Stomach smooth muscle (tissue), 2 donors: ENCODE data around the gene TMEM156.
A peak's percentile ranks its signal among the peaks of the same experiment; 100 is the strongest.

Experiments
- H3K27ac ChIP-seq: one replicate; pipeline ENCODE4 v1.7.0; 2013; ENCODE audit warnings: mild to moderate bottlenecking, low read length, inconsistent platforms
- H3K27me3 ChIP-seq, 2 donors: one replicate each; pipeline ENCODE4 v1.7.0; 2013; ENCODE audit warnings: low read length in 2 of 2; ENCODE audit not compliant: insufficient read depth in 2 of 2, control insufficient read depth in 1 of 2
- H3K36me3 ChIP-seq, 2 donors: one replicate each; pipeline ENCODE4 v1.7.0; 2013; ENCODE audit warnings: low read length in 2 of 2; ENCODE audit not compliant: control insufficient read depth in 2 of 2, insufficient read depth in 2 of 2
- H3K4me1 ChIP-seq: one replicate; pipeline ENCODE4 v1.7.0; 2013; ENCODE audit warnings: low read length; ENCODE audit not compliant: control insufficient read depth, insufficient read depth
- H3K4me3 ChIP-seq, 2 donors: one replicate each; pipeline ENCODE4 v1.7.0; 2013; ENCODE audit warnings: low read length in 2 of 2
- H3K9ac ChIP-seq, 2 donors: one replicate each; pipeline ENCODE4 v1.7.0; 2013; ENCODE audit warnings: low read length in 2 of 2, mild to moderate bottlenecking in 1 of 2
- H3K9me3 ChIP-seq, 2 donors: one replicate each; pipeline ENCODE4 v1.7.0; 2013; ENCODE audit warnings: low read length in 2 of 2; ENCODE audit not compliant: control insufficient read depth in 2 of 2
- donor health status: healthy.
- donor health status: Pancreatic carcinoma.

TMEM156 gene

DNA sequence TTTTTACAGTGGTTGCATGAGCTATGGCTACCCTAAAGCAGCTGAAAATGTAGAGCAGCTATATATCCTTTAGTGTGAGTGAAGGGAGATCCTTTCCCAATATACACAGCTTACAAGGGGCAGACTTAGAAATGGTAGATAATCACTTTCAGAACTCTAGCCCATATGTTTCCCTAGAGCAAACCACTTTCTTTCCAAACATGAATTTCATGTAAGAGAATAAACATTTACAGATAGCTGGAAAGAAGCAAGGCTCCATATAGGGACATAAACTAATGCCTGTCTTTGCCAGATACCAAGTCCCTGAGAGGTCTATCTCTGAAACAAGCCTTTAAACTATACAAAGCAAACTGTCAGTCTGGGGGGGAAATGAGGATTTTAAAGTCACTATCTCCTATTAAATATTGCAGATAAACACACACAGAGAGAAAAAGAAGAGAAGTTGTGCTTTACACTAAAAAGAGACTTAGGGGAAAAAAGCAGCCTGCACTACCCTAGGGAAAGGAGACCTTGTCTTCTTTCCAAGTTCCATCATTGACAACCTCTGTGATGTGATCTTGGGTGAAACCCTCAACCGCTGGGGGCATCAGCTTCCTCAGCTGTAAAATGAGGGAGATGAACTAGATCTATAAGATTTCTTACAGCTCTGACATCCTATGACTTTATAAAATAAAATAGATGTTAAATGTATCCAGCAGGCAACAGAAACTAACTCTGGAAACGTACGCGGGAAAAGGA is 73.6 kb downstream of the TMEM156 start:
- Histone ChIP-seq H3K27ac (peak overlapping the region; percentile 37), H3K36me3 (no peaks in the 10 kb centered on the region), H3K27me3 (no peaks in the 10 kb centered on the region), H3K9ac (no peak overlapping the region), H3K4me3 (peak overlapping the region in 1 of 2 donors; percentile 3), H3K9me3 (no peaks in the 10 kb centered on the region), H3K4me1 (peaks cover 4% of the 10 kb centered on the region)

DNA sequence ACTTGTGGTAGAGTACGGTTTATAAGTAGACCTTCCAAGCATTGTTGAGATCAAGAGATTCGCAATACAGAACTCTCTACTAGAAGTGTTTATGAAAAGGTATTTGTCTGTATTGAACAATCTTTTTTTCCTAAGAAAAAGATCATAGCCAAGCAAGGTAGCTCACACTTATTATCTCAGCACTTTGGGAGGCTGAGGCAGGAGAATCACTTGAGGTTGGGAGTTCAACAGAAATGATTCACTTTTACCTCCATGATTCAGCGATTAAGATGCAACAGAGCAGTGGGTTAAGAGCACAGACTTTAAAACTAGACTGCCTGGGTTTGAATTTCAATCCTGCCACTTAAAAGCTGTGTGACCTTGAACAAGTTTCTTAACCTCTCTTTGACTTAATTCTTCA is 74.3 kb downstream of the TMEM156 start:
- Histone ChIP-seq H3K9me3 (no peaks in the 10 kb centered on the region), H3K36me3 (no peaks in the 10 kb centered on the region), H3K4me3 (no peak overlapping the region), H3K9ac (no peak overlapping the region), H3K27ac (no peak overlapping the region), H3K27me3 (no peaks in the 10 kb centered on the region), H3K4me1 (peaks cover 4% of the 10 kb centered on the region)

- H3K36me3 ChIP-seq = no peaks in the 10 kb centered on the region
Measured at GRCh38 chr4:38957261-38957815, 74.9 kb downstream of the TMEM156 start.

GRCh38 chr4:38955957-38956356 is 76.3 kb downstream of the TMEM156 start:
- Histone ChIP-seq H3K9me3 (no peaks in the 10 kb centered on the region), H3K27ac (no peak overlapping the region), H3K4me3 (no peak overlapping the region), H3K4me1 (peaks cover 4% of the 10 kb centered on the region), H3K36me3 (no peaks in the 10 kb centered on the region), H3K27me3 (no peaks in the 10 kb centered on the region), H3K9ac (no peak overlapping the region)

More at GRCh38 chr4:38957261-38957815, 74.9 kb downstream of the TMEM156 start:
- Histone ChIP-seq H3K9ac (no peak overlapping the region), H3K9me3 (no peaks in the 10 kb centered on the region), H3K4me3 (no peak overlapping the region), H3K27ac (no peak overlapping the region), H3K27me3 (no peaks in the 10 kb centered on the region), H3K4me1 (peaks cover 4% of the 10 kb centered on the region)

DNA sequence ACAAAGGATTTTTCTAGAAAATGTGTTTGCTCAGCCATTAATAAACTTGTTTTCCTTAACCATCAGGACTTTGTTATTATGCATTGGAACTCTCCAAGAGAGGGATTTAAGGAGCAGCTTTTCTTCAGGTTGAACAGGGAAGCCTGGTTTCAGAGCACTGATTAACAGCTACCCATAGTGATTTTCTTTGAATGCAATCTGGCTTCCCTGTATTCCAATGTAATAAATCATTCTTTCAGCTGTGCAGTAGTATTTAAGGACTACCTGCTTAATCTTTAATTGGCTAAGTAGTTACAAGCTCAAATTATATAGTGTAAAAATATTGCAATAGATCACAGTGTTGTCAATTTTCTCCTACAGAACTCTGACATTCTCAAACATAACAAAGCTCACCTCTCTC is 77.5 kb downstream of the TMEM156 start:
- Histone ChIP-seq H3K27me3 (no peaks in the 10 kb centered on the region), H3K9ac (no peak overlapping the region), H3K9me3 (no peaks in the 10 kb centered on the region), H3K27ac (no peak overlapping the region), H3K4me3 (no peak overlapping the region), H3K4me1 (peaks cover 9% of the 10 kb centered on the region), H3K36me3 (no peaks in the 10 kb centered on the region)

GRCh38 chr4:38952017-38952416 is 80.2 kb downstream of the TMEM156 start:
- Histone ChIP-seq H3K36me3 (no peaks in the 10 kb centered on the region), H3K9me3 (no peaks in the 10 kb centered on the region), H3K9ac (no peak overlapping the region), H3K4me3 (no peak overlapping the region), H3K4me1 (peaks cover 16% of the 10 kb centered on the region), H3K27ac (no peak overlapping the region), H3K27me3 (no peaks in the 10 kb centered on the region)

DNA sequence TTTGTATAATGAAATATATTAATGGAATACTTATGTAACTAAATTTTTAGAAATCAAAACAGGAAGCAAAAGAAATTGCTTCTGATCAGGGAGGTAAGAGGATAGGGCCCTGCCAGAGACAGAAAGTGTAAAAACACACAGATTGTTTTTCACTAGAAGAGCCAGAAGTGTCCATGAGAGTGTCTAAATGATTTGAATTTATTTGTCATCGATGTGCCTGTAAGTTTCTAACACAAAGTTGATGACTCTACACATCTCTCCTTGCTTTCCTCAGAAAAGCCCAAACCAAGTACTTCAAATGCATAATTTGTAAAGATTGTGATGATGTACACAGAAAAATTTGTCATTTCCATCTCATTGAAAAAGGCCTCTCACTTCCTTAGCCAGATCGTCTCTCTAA is 80.6 kb downstream of the TMEM156 start:
- H3K9me3 ChIP-seq = no peaks in the 10 kb centered on the region
- H3K27me3 ChIP-seq = no peaks in the 10 kb centered on the region
- no peak overlapping the region for H3K9ac ChIP-seq
- H3K36me3 ChIP-seq = no peaks in the 10 kb centered on the region
- no peak overlapping the region for H3K27ac ChIP-seq
- H3K4me3 ChIP-seq = no peak overlapping the region
- H3K4me1 ChIP-seq = peaks cover 18% of the 10 kb centered on the region

DNA sequence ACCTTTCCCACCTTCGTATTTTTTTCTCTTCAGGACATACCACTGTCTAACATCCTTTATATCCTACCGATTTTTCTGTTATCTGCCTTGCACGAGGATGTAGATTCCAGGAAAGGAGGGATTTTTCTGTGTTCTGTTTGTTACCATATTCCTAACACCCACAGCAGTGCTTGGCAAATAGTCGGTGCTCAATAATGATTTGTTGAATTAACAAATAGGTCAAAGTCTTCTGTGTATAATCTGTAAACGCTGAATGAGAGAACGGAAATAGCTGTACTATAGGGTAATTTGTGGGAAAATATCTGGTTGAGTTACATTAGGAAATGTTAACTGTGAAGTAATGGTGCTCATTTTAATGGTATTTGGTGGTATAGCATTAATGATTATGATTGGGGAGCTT is 81.5 kb downstream of the TMEM156 start:
- no peaks in the 10 kb centered on the region for H3K9me3 ChIP-seq

DNA sequence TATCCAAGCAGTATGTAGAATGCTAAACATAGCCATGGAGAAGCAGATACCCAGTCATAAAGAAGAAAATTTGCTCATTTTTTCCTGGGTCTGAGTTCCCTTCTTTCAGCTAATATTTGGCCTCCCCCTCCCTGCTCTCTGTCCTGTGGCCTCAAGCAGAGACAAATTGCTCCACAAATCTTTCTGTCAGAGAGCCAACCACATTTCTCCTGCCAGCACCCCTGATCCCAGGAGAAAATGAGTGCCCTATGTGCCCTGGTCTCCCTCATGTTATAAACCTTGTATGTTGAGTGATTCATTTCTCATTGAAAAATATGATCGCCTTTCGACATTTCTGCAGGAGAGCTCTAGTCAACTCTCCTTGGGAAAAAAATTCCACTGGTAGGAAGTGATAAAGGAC is 82.0 kb downstream of the TMEM156 start:
- no peaks in the 10 kb centered on the region for H3K9me3 ChIP-seq
- peaks cover 21% of the 10 kb centered on the region for H3K4me1 ChIP-seq
- H3K4me3 ChIP-seq = no peak overlapping the region
- H3K27me3 ChIP-seq = no peaks in the 10 kb centered on the region
- peak overlapping the region in 1 of 2 donors; percentile 60 for H3K9ac ChIP-seq
- peaks cover 0 to 2% of the 10 kb centered on the region in 2 donors for H3K36me3 ChIP-seq
- peak overlapping the region; percentile 79 for H3K27ac ChIP-seq

More for the DNA sequence above, 81.5 kb downstream of the TMEM156 start:
- Histone ChIP-seq H3K36me3 (no peaks in the 10 kb centered on the region), H3K9ac (no peak overlapping the region), H3K27ac (no peak overlapping the region), H3K27me3 (no peaks in the 10 kb centered on the region), H3K4me3 (no peak overlapping the region), H3K4me1 (peaks cover 21% of the 10 kb centered on the region)

DNA sequence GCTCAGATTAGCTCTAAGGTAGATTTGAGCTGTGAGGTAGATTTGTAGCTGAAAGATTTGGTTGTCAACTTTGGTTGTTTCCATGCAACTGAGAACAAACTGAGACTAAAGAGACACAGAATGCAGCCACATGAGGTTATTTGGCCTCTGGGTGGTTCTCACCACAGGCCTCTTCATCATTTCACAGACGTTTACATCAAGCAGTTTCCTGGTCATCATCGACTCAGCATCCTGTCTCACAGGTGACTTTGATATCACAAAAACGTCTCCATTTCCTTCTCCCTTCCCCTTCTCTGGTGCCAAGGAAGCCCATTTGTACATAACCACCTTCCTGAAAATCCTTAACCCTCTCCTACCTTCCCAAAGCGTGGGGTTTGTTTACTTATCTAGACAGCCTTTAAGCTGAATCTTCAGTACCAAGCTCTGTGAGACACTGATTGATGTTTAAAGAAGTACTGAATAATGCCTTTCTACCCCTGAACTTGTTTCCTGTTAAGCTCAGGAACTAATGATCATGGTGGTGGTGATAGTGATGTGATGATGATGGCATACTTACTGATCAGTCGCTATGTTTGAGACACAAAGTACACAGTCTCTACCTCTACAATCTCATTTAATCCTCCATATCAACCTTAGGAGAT is 82.7 kb downstream of the TMEM156 start:
- H3K36me3 ChIP-seq = peaks cover 0 to 3% of the 10 kb centered on the region in 2 donors
- H3K27me3 ChIP-seq = no peaks in the 10 kb centered on the region
- H3K9me3 ChIP-seq = no peaks in the 10 kb centered on the region
- peak overlapping the region in 1 of 2 donors; percentile 60 for H3K9ac ChIP-seq
- peak overlapping the region; percentile 4 to 15 for H3K4me3 ChIP-seq
- peaks cover 21% of the 10 kb centered on the region for H3K4me1 ChIP-seq
- peak overlapping the region; percentile 79 for H3K27ac ChIP-seq

- H3K36me3 ChIP-seq = peaks cover 2 to 3% of the 10 kb centered on the region in 2 donors
- H3K9me3 ChIP-seq = no peaks in the 10 kb centered on the region
- no peak overlapping the region for H3K4me3 ChIP-seq
- H3K4me1 ChIP-seq = peaks cover 24% of the 10 kb centered on the region
- H3K9ac ChIP-seq = peak overlapping the region; percentile 7 to 60
- no peaks in the 10 kb centered on the region for H3K27me3 ChIP-seq
- H3K27ac ChIP-seq = peak overlapping the region; percentile 79
Measured at GRCh38 chr4:38948551-38948950, 83.7 kb downstream of the TMEM156 start.
